ENCODE results near the gene AKIRIN2.

Gene AKIRIN2

GRCh38 chr6:87633851-87634250, 68.2 kb downstream of the AKIRIN2 start:
- no peaks in the 10 kb centered on the region for H3K9me3 ChIP-seq (replicated peaks; ENCODE audit: insufficient read depth, low read length)
- no peaks in the 10 kb centered on the region for H3K27me3 ChIP-seq (replicated peaks; ENCODE audit: insufficient read depth, low read length)
- H3K9ac ChIP-seq (ENCODE audit: low read length) = no peak overlapping the region
- TF ChIP-seq EZH2 (optimal IDR thresholded peaks at IDR 0.05; ENCODE audit: low read depth, low read length) (no peak), CTCF (IDR thresholded peaks at IDR 0.05; ENCODE audit: low read length) (no peak), EZH2phosphoT487 (IDR thresholded peaks at IDR 0.05; ENCODE audit: low read length) (no peak)
- peaks cover 8% of the 10 kb centered on the region for H3F3A ChIP-seq (ENCODE audit: insufficient read depth, low read length)
- H4K20me1 ChIP-seq (ENCODE audit: insufficient read depth, low read length) = no peaks in the 10 kb centered on the region
- no peak overlapping the region for H2AFZ ChIP-seq (ENCODE audit: low read length)
- no peak overlapping the region for H3K27ac ChIP-seq (ENCODE audit: low read length)
- no peaks in the 10 kb centered on the region for H3K36me3 ChIP-seq (replicated peaks; ENCODE audit: insufficient read depth, low read length)
- H3K79me2 ChIP-seq (ENCODE audit: low read length) = no peaks in the 10 kb centered on the region
- no peak for DNase-seq
- no peaks in the 10 kb centered on the region for H3K9me2 ChIP-seq (replicated peaks; ENCODE audit: insufficient read depth, low read length)
- no peak overlapping the region for H3K4me2 ChIP-seq (ENCODE audit: low read depth, low read length)
- H3K4me3 ChIP-seq (ENCODE audit: low read length) = no peak overlapping the region
- H3K4me1 ChIP-seq (ENCODE audit: low read length) = peaks cover 34% of the 10 kb centered on the region

GRCh38 chr6:87630746-87631145, 71.3 kb downstream of the AKIRIN2 start:
- Histone ChIP-seq H3K9me2 (replicated peaks; ENCODE audit: insufficient read depth, low read length) (no peaks in the 10 kb centered on the region), H3K4me3 (ENCODE audit: low read length) (no peak overlapping the region), H3K9ac (ENCODE audit: low read length) (no peak overlapping the region), H3F3A (ENCODE audit: insufficient read depth, low read length) (no peaks in the 10 kb centered on the region), H3K27me3 (replicated peaks; ENCODE audit: insufficient read depth, low read length) (no peaks in the 10 kb centered on the region), H3K27ac (ENCODE audit: low read length) (no peak overlapping the region), H3K4me2 (ENCODE audit: low read depth, low read length) (no peak overlapping the region), H3K36me3 (replicated peaks; ENCODE audit: insufficient read depth, low read length) (no peaks in the 10 kb centered on the region), H2AFZ (ENCODE audit: low read length) (no peak overlapping the region), H4K20me1 (ENCODE audit: insufficient read depth, low read length) (no peaks in the 10 kb centered on the region), H3K79me2 (ENCODE audit: low read length) (no peaks in the 10 kb centered on the region), H3K4me1 (ENCODE audit: low read length) (peaks cover 10% of the 10 kb centered on the region), H3K9me3 (replicated peaks; ENCODE audit: insufficient read depth, low read length) (no peaks in the 10 kb centered on the region)
- no peak for DNase-seq
- TF ChIP-seq CTCF (IDR thresholded peaks at IDR 0.05; ENCODE audit: low read length) (no peak), EZH2 (optimal IDR thresholded peaks at IDR 0.05; ENCODE audit: low read depth, low read length) (no peak), EZH2phosphoT487 (IDR thresholded peaks at IDR 0.05; ENCODE audit: low read length) (no peak)

- Histone ChIP-seq H3K4me1 (ENCODE audit: low read length) (peaks cover 3% of the 10 kb centered on the region), H3F3A (ENCODE audit: insufficient read depth, low read length) (no peaks in the 10 kb centered on the region), H3K27me3 (replicated peaks; ENCODE audit: insufficient read depth, low read length) (no peaks in the 10 kb centered on the region), H3K36me3 (replicated peaks; ENCODE audit: insufficient read depth, low read length) (no peaks in the 10 kb centered on the region), H3K4me2 (ENCODE audit: low read depth, low read length) (no peak overlapping the region), H3K9me3 (replicated peaks; ENCODE audit: insufficient read depth, low read length) (no peaks in the 10 kb centered on the region), H3K27ac (ENCODE audit: low read length) (no peak overlapping the region), H4K20me1 (ENCODE audit: insufficient read depth, low read length) (no peaks in the 10 kb centered on the region), H3K9me2 (replicated peaks; ENCODE audit: insufficient read depth, low read length) (no peaks in the 10 kb centered on the region), H3K9ac (ENCODE audit: low read length) (no peak overlapping the region), H3K4me3 (ENCODE audit: low read length) (no peak overlapping the region), H3K79me2 (ENCODE audit: low read length) (no peaks in the 10 kb centered on the region), H2AFZ (ENCODE audit: low read length) (no peak overlapping the region)
- peak; percentile 28 for DNase-seq
- TF ChIP-seq CTCF (IDR thresholded peaks at IDR 0.05; ENCODE audit: low read length) (no peak), EZH2phosphoT487 (IDR thresholded peaks at IDR 0.05; ENCODE audit: low read length) (no peak), EZH2 (optimal IDR thresholded peaks at IDR 0.05; ENCODE audit: low read depth, low read length) (no peak)
Observed at GRCh38 chr6:87628881-87629280, 73.2 kb downstream of the AKIRIN2 start.
